GM08714 (cell line): ENCODE results near the gene CBX2.
A peak's percentile ranks its signal among the peaks of the same experiment; 100 is the strongest.

Experiments used
- H3K4me3 ChIP-seq: fragments of 200-500 bp; sonication (Bioruptor generic); 2 replicates; pipeline ENCODE4 v1.5.1; 2014; ENCODE audit warnings: mild to moderate bottlenecking, low read length, inconsistent platforms
- ZNF274 ChIP-seq: IDR thresholded peaks from 2 replicates; pipeline ENCODE4 v1.6.1; 2012; ENCODE audit warnings: mild to moderate bottlenecking, low read depth, low read length

Gene CBX2

DNA sequence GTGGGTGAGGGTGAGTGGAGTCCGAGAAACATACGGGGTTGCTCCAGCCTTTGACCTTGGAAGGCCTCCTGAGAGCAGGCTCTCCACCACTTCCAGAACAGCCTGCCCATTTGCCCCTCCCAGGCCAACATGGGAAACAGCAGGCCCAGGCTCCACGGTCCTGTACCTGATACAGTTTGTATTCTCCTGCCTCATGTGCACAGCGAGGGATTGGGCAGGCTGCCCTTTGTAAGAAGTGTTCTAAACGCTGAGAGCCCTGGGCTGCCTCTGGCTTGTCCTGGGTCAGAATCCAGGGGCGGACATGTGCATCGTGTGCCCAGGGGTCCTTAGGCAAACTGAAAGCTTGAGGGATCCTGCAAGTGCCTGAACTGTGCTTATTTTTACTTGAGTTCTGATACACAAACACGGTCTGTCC, 3.4 kb upstream of the CBX2 start:
- no peak overlapping the region for H3K4me3 ChIP-seq

GRCh38 chr17:79775632-79776031, 2.3 kb upstream of the CBX2 start:
- no peak for TF ChIP-seq ZNF274
- no peak overlapping the region for H3K4me3 ChIP-seq

More for the DNA sequence above, 3.4 kb upstream of the CBX2 start:
- TF ChIP-seq ZNF274: no peak

- no peak overlapping the region for H3K4me3 ChIP-seq
- TF ChIP-seq ZNF274: no peak
Observed at GRCh38 chr17:79776376-79777119, 1.4 kb upstream of the CBX2 start.

- no peak for TF ChIP-seq ZNF274
- peak overlapping the region; percentile 65; the same call in 1 of the 2 replicates for H3K4me3 ChIP-seq
Observed at GRCh38 chr17:79777120-79777893, 641 bp upstream of the CBX2 start.

DNA sequence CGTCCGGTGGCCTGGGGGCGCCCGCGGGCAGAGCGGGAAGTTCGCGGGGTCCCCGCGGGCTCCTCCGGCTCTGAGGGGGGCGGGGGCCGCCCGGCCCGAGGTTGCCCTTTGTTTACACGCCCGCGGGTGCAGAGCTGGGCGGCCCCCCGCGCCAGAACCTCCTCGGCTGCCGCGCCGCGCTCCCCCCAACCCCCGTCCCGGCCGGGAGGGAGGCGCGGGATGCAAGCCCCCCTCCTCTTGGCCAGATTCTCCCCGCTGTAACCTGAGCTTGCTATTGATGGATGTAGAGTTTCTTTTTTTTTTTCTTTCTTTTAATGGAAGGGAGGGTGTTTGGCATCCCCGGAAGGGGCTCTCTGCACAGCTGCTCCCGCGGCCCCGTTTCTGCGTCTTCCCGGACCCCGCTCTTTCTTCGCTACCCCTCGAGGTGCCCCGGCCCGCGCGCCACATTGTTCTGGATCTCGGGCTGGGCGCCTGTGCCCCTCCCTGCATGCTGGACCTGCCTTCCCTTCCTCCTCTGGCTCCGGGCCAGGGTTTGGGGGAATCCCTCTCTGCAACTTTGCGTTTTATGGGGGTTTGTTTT, 646 bp downstream of the CBX2 start:
- TF ChIP-seq ZNF274: no peak
- H3K4me3 ChIP-seq: peak overlapping the region; percentile 74

GRCh38 chr17:79779084-79779529, 1.2 kb downstream of the CBX2 start:
- no peak for TF ChIP-seq ZNF274
- peak overlapping the region; percentile 74 for H3K4me3 ChIP-seq

DNA sequence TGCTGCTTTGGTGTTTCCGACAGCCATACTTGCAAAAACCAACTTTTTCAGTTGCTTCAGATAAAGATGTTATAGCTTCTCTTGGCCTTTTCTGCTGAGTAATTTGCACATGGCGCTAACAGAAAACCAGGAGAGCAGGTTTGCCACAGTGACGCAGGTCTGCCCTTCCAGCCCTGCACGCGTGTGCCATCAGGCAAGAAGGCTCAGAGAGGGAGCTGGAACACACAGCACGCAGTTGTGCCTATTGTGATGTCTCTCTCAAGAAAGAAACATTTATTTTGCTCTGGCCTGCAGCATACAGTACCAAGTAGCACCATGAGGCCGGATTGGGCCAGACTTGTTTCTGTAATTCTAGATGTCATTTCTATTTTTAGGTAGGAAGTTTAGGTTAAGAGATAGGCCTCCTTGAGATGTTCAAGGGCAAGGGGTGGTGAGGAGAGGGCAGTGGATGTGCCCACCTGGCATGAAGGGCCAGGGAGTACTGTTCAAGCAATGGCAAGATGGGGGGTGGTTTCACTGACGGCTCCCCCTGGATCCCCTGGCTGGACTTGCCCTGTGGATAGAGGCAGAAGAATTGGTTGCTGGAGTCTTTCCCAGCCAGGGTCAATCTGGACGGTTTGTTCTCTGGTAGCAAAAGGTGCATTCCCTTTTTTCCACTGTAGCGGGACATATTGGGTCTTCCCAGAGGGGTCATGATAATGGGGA, 1.9 kb downstream of the CBX2 start:
- no peak for TF ChIP-seq ZNF274
- no peak overlapping the region for H3K4me3 ChIP-seq

- no peak for TF ChIP-seq ZNF274
- no peak overlapping the region for H3K4me3 ChIP-seq
Observed at GRCh38 chr17:79781012-79781650, 3.2 kb downstream of the CBX2 start.

DNA sequence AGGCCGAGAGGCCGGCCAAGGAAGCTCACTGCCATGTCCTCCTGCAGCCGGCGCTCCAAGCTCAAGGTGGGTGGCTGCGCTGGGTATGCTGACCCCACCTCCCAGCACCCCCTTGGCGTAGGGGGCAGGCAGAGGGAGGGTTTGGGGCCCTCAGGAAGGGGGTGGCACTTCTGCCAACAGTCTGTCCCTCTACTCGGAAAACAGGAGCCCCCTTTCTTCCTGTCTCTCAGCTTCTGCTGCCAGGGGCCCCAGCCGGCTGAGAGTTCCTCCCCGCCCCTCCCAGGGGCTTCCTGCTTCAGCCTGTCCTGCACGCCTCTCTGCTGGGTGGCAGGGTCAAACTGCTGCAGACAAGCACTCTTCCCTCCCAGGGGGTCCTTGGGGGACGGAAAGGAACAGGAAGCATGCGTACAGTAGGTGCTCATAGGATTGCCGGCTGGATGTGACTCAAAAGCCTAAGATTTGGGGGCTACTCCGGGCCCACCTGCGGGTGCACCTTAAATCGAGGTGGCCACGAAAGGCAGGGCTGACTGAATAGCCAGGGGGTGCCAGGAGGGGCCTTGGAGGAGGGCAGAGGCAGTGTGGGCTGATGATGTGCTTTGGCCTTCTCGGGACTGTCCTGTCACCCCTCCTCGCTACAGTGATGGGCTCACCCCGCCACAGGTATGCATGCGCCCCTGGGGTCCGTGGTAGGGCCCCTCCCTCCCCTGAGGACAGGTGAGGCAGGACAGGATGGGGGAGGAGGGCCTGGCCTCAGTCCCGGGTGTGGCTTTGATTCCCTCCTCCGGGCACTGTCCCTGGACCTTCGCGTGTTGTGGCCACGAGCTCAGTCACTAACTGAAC, 4.0 kb downstream of the CBX2 start:
- H3K4me3 ChIP-seq: no peak overlapping the region
- no peak for TF ChIP-seq ZNF274

DNA sequence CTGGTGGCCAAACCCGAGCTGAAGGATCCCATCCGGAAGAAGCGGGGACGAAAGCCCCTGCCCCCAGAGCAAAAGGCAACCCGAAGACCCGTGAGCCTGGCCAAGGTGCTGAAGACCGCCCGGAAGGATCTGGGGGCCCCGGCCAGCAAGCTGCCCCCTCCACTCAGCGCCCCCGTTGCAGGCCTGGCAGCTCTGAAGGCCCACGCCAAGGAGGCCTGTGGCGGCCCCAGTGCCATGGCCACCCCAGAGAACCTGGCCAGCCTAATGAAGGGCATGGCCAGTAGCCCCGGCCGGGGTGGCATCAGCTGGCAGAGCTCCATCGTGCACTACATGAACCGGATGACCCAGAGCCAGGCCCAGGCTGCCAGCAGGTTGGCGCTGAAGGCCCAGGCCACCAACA, 5.9 kb downstream of the CBX2 start:
- no peak overlapping the region for H3K4me3 ChIP-seq
- no peak for TF ChIP-seq ZNF274

- no peak for TF ChIP-seq ZNF274
- H3K4me3 ChIP-seq: no peak overlapping the region
Observed at GRCh38 chr17:79784353-79785016, 6.5 kb downstream of the CBX2 start.
